Transverse colon (tissue), 4 donors: Measurements from ENCODE around the gene NOTCH2. TPM values are rescaled to one million over a fixed set of nuclear protein-coding genes. Genes with fewer than 3 reads are reported as not detected.

ENCODE experiments used
- DNase-seq: peaks from one replicate; pipeline ENCODE4 v3.0.0-alpha.2; 2019
- H3K27ac ChIP-seq, 4 donors: fragments of 200-600 bp; sonication (generic); 2 replicates each; pipeline ENCODE4 v1.5.1; 2016 to 2018; ENCODE audit warnings: inconsistent platforms in 4 of 4
- H3K27me3 ChIP-seq: fragments of 200-600 bp; sonication (generic); 2 replicates; pipeline ENCODE4 v1.5.1; 2017; ENCODE audit warnings: inconsistent platforms
- H3K36me3 ChIP-seq, 4 donors: fragments of 200-600 bp; sonication (generic); 2 replicates each; pipeline ENCODE4 v1.5.1; 2017 to 2019; ENCODE audit warnings: inconsistent platforms in 4 of 4
- H3K4me1 ChIP-seq, 4 donors: fragments of 200-600 bp; sonication (generic); 2 replicates each; pipeline ENCODE4 v1.5.1; 2017 to 2020; ENCODE audit warnings: inconsistent platforms in 4 of 4
- H3K4me3 ChIP-seq, 4 donors: fragments of 200-600 bp; sonication (generic); 1 replicate in 1 of 4; 2 replicates in 3 of 4; pipeline versions ENCODE4 v1.5.1 to v1.6.1; 2017 to 2019; ENCODE audit warnings: inconsistent platforms in 4 of 4
- H3K9me3 ChIP-seq, 2 donors: fragments of 200-600 bp; sonication (generic); 2 replicates each; pipeline ENCODE4 v1.5.1; 2017 to 2019; ENCODE audit warnings: inconsistent platforms in 2 of 2
- EP300 ChIP-seq: sonication (generic); formaldehyde crosslinking; IDR thresholded peaks from one replicate; pipeline ENCODE4 v1.6.1; 2017; ENCODE audit warnings: antibody characterized with exemption, low read depth
- POLR2A ChIP-seq: fragments of 450-650 bp; IDR thresholded peaks from one replicate; pipeline ENCODE4 v1.6.1; 2016; ENCODE audit warnings: antibody characterized with exemption, mild to moderate bottlenecking, moderate library complexity
- POLR2AphosphoS5 ChIP-seq, 3 donors: sonication (generic); formaldehyde crosslinking; IDR thresholded peaks; one replicate each; pipeline ENCODE4 v1.6.1; 2016; ENCODE audit warnings: antibody characterized with exemption in 3 of 3
- WGBS, 2 donors: methylation state at CpG; one replicate each; pipeline ENCODE4 v1.1.5; 2018; ENCODE audit warnings: low coverage in 1 of 2; 5-methylcytosine and 5-hydroxymethylcytosine counted together
- in situ Hi-C, 4 donors: fragments of 200-750 bp; cut with MboI; loops; one replicate each; pipeline versions ENCODE4 v1.15.0 to v1.15.1; 2017; ENCODE audit warnings: low sequenced_read_pairs in 3 of 4, low pct_ligation_motif_present in 1 of 4, low pct_unique_long_range_greater_than_20kb in 1 of 4
- intact Hi-C: fragments of 100-400 bp; cut with DNase I; formaldehyde crosslinking; loops from one replicate; pipeline ENCODE4 v1.15.1; 2023; ENCODE audit warnings: low total_unique reads
- total RNA-seq, 4 donors: library from RNA; depleted of rRNA; stranded (reverse); fragments of >200 nt; gene quantifications; one replicate each; pipeline ENCODE4 v1.1.0, GENCODE V29; 2016
- TF ChIP-seq, protein P1 (sequence below), 5 experiments: fragments of 200-600 bp in 3 of 5; fragments of 450-650 bp in 2 of 5; sonication (generic) in 3 of 5; IDR thresholded peaks; 1 replicate in 2 of 5; 2 replicates in 3 of 5; pipeline ENCODE4 v1.5.1; 2016 to 2017; ENCODE audit warnings: antibody characterized with exemption in 5 of 5, inconsistent platforms in 3 of 5, mild to moderate bottlenecking in 2 of 5, moderate library complexity in 1 of 5

Gene NOTCH2
- total RNA-seq, 4 donors from 2014 or later: 24.7 to 80.0 (median 47.1) TPM

DNA sequence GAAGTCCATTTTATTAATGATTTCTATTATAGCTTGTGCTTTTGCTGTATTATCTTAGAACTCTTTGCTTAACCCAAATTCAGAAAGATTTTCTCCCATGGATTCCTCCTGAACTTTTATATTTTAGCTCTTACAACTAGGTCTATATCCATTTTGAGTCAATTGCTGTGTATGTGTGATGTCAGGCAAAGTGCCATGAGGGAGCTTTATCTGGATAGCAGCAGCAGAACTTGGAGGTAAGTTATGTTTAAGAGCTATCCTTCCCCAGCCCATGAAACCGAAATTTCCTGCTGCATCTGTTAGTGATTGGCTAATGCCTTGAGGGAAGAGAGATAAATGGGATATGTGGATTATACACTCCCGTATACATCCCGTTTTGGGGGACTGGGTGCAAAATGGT lies 203.0 kb downstream of the NOTCH2 start:
- Histone ChIP-seq H3K4me1 (peaks cover 0 to 6% (median 3%) of the 10 kb centered on the region in 4 donors), H3K4me3 (no peak overlapping the region), H3K36me3 (no peaks in the 10 kb centered on the region), H3K27me3 (no peaks in the 10 kb centered on the region), H3K27ac (no peak overlapping the region), H3K9me3 (no peaks in the 10 kb centered on the region)
- DNase-seq: no peak
- WGBS, 2 donors: 81% methylated on average over 3 of the region's 3 CpGs; no CpG with 5 or more reads in 1 of the 2 donors
- intact Hi-C loops: no loop called here
- in situ Hi-C loops: loop anchor here in 1 of 4 donors (10.0 to 25.0 kb wide), 2 partner anchors 62 to 129 kb away; no protein-coding TSS in a partner anchor
- TF ChIP-seq POLR2AphosphoS5 (IDR thresholded peaks at IDR 0.05) (no peak), POLR2A (no peak), EP300 (no peak)
- TF ChIP-seq, protein P1, sequence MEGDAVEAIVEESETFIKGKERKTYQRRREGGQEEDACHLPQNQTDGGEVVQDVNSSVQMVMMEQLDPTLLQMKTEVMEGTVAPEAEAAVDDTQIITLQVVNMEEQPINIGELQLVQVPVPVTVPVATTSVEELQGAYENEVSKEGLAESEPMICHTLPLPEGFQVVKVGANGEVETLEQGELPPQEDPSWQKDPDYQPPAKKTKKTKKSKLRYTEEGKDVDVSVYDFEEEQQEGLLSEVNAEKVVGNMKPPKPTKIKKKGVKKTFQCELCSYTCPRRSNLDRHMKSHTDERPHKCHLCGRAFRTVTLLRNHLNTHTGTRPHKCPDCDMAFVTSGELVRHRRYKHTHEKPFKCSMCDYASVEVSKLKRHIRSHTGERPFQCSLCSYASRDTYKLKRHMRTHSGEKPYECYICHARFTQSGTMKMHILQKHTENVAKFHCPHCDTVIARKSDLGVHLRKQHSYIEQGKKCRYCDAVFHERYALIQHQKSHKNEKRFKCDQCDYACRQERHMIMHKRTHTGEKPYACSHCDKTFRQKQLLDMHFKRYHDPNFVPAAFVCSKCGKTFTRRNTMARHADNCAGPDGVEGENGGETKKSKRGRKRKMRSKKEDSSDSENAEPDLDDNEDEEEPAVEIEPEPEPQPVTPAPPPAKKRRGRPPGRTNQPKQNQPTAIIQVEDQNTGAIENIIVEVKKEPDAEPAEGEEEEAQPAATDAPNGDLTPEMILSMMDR (IDR thresholded peaks at IDR 0.05): no peak

DNA sequence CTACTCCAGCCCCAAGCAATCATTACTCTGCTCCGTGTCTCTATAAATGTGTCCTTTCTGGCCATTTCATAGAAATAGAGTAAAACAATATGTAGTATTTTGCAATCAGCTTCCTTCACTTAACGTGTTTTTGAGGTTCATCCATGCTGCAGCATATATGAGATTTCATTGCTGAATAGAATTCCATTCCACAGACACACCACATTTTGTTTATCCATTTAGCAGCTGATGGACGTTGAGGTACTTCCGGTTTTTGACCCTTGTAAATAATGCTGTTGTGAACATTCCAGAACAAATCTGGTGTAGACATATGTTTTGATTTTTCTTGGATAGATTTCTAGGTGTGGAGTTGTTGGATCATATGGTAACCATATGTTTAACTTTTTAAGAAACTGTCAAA lies 203.8 kb downstream of the NOTCH2 start:
- in situ Hi-C loops (loop anchor here in 1 of 4 donors (10.0 to 25.0 kb wide), 2 partner anchors 61 to 128 kb away; no protein-coding TSS in a partner anchor), intact Hi-C loops (no loop called here)
- Histone ChIP-seq H3K27ac (no peak overlapping the region), H3K27me3 (no peaks in the 10 kb centered on the region), H3K4me3 (no peak overlapping the region), H3K4me1 (peaks cover 0 to 6% (median 1%) of the 10 kb centered on the region in 4 donors), H3K9me3 (no peaks in the 10 kb centered on the region), H3K36me3 (no peaks in the 10 kb centered on the region)
- TF ChIP-seq, protein P1 (IDR thresholded peaks at IDR 0.05): no peak
- no peak for TF ChIP-seq POLR2AphosphoS5 (IDR thresholded peaks at IDR 0.05)
- TF ChIP-seq EP300: no peak
- TF ChIP-seq POLR2A: no peak
- DNase-seq: no peak
- WGBS, 2 donors: 55 to 57% methylated on average over 4 of the region's 4 CpGs

DNA sequence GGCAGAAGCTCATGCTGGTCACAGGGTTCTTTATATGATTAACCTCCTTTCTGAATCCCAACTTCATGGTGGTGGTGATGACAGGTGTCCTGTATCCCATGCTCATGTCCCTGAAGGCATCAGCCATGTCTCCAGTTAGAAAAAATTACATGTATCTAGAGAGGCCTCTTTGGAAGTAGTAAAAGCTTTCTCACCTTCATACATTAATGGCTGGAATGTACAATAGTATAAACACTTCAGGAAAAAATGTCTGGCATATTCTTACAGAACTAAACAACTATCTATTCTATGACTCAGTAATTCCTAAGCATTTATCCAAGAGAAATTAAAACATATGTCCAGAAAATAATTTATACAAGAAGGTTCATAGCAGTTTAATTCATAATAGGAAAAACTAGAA lies 207.2 kb downstream of the NOTCH2 start:
- Histone ChIP-seq H3K27ac (no peak overlapping the region), H3K4me3 (no peak overlapping the region), H3K9me3 (no peaks in the 10 kb centered on the region), H3K36me3 (no peaks in the 10 kb centered on the region), H3K27me3 (no peaks in the 10 kb centered on the region), H3K4me1 (peaks cover 0 to 13% (median 6%) of the 10 kb centered on the region in 4 donors)
- in situ Hi-C loops: loop anchor here in 1 of 4 donors (10.0 to 25.0 kb wide), 2 partner anchors 57 to 125 kb away; no protein-coding TSS in a partner anchor
- TF ChIP-seq POLR2AphosphoS5 (IDR thresholded peaks at IDR 0.05) (no peak), POLR2A (no peak), EP300 (no peak)
- TF ChIP-seq, protein P1 (IDR thresholded peaks at IDR 0.05): no peak
- intact Hi-C loops: no loop called here
- no peak for DNase-seq

Other genes with a start within 250 kb of the NOTCH2 start
- not detected for gene ADAM30, start 173.1 kb downstream of the NOTCH2 start, total RNA-seq
- 10 to 100 TPM in 3 of 4 donors, 1 to 10 TPM in 1; 9.8 to 27.8 (median 20.6) TPM for gene SEC22B, start 106.9 kb upstream of the NOTCH2 start, total RNA-seq